HUDEP-2 (cell line): ENCODE results near the gene MTMR6.
A peak's percentile ranks its signal among the peaks of the same experiment; 100 is the strongest.
"Not testable (repeated sequence)": the region's sequence is repeated elsewhere in the genome, so short reads cannot be mapped to it uniquely, and the experiment has no call there.

Source experiments
- DNase-seq, 76 experiments: peaks; one replicate each; lab custom pipeline; 2025; ENCODE audit not compliant: unreplicated experiment in 76 of 76; lab: John Stamatoyannopoulos, UW

Gene MTMR6

GRCh38 chr13:25286969-25287961 is at the start of gene MTMR6:
TSS of gene MTMR6 (minus strand) at chr13:25287488. CDS start at chr13:25287247, 241 bp downstream.
- peak in 75 of 76 experiments; percentile 19 to 90 (median 74) for DNase-seq

GRCh38 chr13:25335856-25336255 is 48.6 kb upstream of the MTMR6 start:
- no peak for DNase-seq

- DNase-seq = no peak
These were observed 43.3 kb upstream of the MTMR6 start for GRCh38 chr13:25330541-25330940.

- DNase-seq = no peak
These were observed 42.4 kb upstream of the MTMR6 start for GRCh38 chr13:25329706-25330105.

- no peak for DNase-seq
These were observed 36.8 kb upstream of the MTMR6 start for GRCh38 chr13:25324100-25324499.

GRCh38 chr13:25319771-25320170 is 32.5 kb upstream of the MTMR6 start:
- no peak for DNase-seq

GRCh38 chr13:25318946-25319345 is 31.7 kb upstream of the MTMR6 start:
- not testable (repeated sequence) for DNase-seq

GRCh38 chr13:25310891-25311290 is 23.6 kb upstream of the MTMR6 start:
- no peak for DNase-seq

- no peak for DNase-seq
These were observed 19.6 kb upstream of the MTMR6 start for GRCh38 chr13:25306671-25307464.

- no peak for DNase-seq
These were observed 14.8 kb upstream of the MTMR6 start for GRCh38 chr13:25302121-25302520.

GRCh38 chr13:25301347-25302113 is 14.2 kb upstream of the MTMR6 start, which contains the start of gene NUP58:
TSS of gene NUP58 (plus strand) at chr13:25301625. CDS start at chr13:25301774, 149 bp downstream.
- DNase-seq = peak in 75 of 76 experiments; percentile 40 to 93 (median 87)

- peak in 13 of 76 experiments; percentile 6 to 59 (median 35) for DNase-seq
These were observed 13.6 kb upstream of the MTMR6 start for GRCh38 chr13:25300861-25301346.

GRCh38 chr13:25295701-25296100 is 8.4 kb upstream of the MTMR6 start:
- DNase-seq = no peak

- no peak for DNase-seq
These were observed 7.9 kb upstream of the MTMR6 start for GRCh38 chr13:25295228-25295627.

- peak in 61 of 76 experiments; percentile 2 to 84 (median 33) for DNase-seq
These were observed 5.0 kb upstream of the MTMR6 start for GRCh38 chr13:25292301-25292700.

- DNase-seq = no peak
These were observed 4.4 kb upstream of the MTMR6 start for GRCh38 chr13:25291691-25292090.

GRCh38 chr13:25288966-25289365 is 1.7 kb upstream of the MTMR6 start:
- no peak for DNase-seq

GRCh38 chr13:25286308-25286968 is 850 bp downstream of the MTMR6 start:
- DNase-seq = peak in 7 of 76 experiments; percentile 1 to 18 (median 6)

GRCh38 chr13:25281935-25282332 is 5.4 kb downstream of the MTMR6 start:
- no peak for DNase-seq
